NOMO-1 (cell line): ENCODE measurements around the gene PPP1R1B.
A peak's percentile ranks its signal among the peaks of the same experiment; 100 is the strongest.

Experiments used
- DNase-seq, 2 experiments: peaks; one replicate each; lab custom pipeline; 2025; ENCODE audit not compliant: unreplicated experiment in 2 of 2; lab: John Stamatoyannopoulos, UW

PPP1R1B gene

DNA sequence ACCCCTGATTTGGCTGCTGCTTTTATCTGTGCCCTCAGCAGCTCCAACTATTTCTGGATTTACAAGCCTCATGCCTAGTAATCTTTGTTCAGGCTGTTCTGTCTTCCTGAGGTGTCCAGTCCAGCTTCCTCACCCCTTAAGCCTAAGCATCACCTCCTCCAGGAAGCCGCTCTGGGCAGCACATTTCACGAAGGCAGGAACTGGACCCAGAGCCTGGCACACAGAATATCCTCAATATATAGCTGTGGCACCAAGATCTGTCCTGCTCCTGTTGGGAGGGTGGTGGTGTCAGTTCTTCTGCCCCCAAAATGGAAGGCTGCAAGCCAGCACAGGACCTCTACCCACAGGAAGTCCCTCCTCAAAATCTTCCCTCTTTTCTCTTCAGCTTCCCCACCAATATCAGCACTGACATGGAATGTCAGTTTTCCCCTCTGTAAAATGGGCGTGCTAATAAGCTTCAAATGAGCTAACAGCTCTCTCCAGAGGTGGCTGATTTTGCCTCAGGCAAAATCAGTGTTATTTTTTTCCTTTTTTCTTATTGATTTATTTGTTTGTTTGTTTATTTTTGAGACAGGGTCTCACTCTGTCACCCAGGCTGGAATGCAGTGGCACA lies 12.1 kb upstream of the PPP1R1B start:
- no peak for DNase-seq

DNA sequence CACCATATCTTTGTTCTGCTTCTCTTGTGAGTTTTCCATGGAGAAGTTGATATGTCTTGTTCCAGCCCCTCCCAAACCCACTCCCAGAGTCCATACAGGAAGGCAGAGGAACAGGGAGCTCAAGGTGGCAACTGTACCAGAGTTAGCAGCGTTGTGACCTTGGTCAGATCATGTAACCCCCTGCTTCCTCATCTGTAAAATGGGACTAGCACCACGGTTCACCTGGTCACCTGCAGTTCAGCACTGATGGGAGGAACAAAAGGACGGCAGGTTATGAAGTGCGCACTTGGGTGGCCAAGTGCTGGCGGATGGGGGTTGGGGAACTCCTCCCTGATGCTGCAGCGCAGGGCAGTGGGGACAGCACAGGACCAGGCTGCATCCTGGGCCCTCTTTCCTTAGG lies 11.3 kb upstream of the PPP1R1B start:
- DNase-seq: no peak

DNA sequence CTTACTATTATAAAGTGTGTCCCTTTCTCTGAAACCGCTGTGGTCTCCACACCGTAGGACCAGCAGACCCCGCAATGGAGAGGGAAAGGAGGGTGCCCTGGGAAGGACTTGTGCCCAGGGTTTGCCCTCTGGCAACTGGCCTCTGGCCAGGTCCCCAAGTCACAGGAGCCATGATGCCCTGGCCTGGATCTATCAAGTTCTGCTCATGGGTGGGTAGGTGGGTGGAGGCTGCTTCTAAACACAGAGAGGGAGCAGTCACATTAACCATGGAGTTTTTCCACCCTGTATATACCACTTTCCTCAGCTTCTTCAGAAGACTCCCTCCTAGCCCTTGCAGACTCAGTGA lies 9.7 kb upstream of the PPP1R1B start:
- no peak for DNase-seq

DNA sequence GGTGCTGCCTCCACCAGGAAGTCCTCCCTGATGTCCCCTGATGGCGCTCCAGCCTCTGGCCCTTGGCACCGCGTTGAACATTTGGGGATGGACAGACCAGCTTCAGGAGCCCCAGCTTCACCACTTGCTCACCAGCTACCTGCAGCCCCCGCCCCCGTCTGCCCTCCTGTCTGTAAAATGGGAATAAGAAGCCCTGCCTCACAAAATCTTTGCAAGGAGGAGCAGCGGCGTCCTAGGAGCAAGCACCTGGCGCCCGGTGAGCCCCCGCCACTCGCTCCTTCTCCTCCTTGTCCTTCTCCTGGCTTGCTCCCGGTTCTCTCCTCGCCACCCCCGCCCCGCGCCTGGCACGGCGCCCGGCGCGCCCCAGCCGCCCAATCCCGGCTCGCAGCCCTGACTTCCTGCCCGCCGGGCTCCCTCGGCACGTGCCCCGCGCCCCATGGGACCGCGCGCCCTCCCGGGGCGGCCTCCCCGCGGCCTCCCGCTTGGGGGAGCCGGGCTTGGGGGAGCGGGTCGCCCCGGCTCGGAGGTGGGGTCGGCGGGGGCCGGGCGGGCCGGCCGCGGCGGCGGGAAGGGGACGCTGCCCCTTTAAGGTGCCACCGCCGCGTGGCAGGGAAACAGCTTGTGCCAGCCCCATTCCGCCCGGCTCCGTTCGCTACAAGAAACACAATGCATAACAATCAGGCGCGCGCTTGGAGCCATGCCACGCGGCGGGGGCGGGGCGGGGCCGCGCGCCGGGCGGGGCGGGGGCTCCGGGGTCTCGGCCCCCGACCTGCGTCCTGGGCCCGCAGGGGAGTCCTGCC lies 9.1 kb upstream of the PPP1R1B start:
- peak; percentile 36 to 41 for DNase-seq

DNA sequence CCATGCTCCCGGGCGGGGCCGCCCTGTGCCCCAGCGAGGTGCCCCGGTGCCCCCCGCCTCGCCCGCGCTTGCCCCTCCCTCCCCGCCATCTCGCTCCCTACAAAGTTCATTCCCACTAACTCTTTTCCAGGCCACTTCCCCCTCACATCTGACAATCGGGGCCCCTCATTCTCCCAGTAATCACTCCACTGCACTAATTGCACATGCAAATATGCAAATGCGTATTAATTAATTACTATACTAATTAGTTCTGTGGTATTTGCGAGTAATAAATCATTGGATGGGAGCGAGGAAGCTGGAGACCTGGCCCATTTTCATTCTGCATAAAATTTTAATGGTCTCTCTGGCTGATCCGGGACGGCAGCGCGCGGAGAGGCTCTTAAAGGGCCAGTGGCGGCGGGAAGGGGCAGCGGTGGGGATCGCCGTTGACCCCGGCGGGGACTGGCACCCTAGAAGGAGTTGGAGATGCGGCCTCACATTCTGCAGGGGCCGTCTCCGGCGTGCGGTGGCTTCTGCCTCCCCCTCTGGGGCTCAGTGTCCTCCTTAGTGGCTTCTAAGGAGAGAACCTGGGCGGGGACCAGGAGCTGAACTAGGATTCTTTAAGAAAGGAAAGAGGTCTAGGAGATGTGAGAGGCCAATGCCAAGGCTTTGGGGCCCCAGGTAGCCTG lies 8.4 kb upstream of the PPP1R1B start:
- DNase-seq: peak in 1 of 2 experiments; percentile 37

DNA sequence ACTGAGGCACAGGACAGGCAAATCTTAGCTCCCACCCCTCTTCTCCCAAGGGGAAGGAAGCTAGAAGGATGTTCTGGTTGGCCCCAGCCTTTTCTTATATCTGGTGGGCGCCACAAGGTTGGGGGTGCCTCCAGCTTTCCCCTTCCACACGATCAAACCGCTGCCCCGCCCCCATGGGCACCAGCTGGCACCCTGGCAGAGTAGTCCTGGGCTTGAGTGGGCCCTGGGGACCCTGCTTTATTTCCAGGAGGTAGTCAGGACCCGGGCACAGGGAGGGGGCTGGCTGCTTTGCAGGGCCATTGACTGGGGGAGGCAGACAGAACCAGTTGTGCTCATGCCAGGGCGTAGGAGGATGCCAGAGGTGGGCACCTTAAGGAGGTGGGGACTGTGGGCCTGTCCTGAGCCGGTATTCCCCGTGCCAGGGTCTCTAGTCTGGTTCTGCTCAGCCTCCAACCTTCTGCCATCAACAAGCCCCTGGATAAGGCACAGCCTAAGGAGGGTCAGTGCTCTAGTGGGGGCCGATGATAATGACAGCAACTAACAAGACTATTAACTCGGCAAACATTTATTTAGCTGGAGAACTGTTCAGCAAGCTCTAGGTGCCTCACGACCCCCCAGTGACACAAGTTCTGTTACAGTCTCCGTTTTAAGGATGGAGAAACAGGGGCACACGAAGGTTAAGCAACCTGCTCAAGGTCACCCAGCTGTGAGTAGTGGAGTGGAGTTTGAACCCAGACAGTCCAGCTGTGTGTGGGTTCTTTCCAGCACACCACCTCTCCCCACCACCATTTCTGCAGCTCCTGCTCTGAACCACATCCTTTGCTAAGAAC lies 7.6 kb upstream of the PPP1R1B start:
- DNase-seq: no peak

DNA sequence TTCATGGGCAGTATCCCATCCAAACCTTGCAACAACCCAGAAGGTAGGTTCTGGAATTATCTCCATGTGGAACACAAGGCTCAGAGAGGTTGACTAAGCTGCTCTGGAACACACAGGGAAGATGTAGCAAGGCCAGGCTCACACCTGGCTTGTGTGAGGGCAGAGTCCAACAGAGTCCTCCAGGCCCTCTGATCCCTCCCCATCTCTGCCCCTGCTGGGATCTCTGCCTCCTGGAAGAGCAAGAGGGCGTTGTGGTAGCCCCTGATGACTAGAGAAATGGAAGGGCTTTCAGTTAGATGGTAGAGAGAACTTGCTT lies 7.0 kb upstream of the PPP1R1B start:
- DNase-seq: no peak

DNA sequence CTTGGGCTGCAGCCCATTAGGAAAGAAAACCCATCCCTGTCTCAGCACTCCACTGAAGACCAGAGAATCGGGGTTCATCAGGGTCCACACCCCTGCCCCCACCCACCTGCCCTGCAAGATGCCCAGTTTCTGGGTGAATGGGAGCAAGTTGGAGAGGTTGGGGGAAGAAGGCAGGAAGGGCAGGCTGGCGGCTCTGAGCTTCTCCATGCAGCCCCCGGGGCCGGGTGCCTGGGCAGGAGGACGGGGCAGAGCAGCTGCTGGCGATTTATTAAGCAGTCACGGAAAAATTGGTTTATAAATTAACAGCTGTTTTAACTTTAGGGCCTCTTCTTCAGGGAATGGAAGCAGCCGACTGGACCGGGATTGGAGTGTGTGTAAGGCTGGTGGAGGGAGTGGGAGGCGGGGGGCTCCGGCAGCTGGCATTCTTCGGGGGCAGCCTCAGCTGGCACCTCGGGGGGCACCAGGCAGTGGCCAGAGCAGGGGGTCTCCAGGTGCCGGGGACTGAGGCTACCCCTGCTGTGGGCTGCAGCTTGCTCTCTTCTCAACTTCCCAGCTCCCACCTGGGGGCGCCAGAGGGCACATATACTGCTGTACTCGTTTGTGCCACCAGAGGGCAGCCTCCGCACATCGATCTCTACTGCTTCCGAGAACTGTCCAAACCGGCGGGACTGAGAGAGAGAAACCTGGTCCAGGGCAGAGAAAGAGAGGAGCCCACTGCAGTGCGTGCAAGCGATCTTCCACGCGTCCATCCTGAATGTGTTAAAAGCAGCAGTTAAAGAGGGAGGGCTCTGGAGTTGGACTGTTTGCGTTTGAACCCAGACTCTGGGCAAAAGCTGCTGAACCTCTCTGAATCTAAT lies 5.0 kb upstream of the PPP1R1B start:
- peak; percentile 29 to 76 for DNase-seq

DNA sequence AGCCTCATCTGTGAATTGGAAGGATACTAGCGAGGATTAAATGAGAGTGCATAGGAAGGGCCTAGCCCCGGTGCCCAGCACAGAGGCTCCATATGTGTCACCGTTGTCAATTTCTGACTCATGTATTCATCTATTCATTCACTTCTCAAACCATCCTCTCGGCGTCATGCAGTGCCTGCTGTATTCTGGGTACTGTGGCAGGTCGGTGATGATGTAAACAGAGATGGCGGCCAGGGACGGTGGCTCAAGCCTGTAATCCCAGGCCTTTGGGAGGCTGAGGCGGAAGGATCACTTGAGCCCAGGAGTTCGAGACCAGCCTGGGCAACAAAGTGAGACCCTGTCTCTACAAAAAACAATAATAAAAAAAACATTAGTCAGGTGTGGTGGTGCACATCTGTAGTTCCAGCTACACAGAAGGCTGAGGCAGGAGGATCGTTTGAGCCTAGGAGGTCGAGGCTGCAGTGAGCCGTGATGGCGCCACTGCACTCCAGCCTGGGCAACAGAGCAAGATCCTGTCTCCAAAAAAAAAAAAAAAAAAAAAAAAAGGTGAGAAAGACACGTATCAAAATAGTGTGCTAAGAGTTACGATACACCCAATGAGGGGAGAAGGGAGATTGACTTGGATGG lies 4.3 kb upstream of the PPP1R1B start:
- no peak for DNase-seq

DNA sequence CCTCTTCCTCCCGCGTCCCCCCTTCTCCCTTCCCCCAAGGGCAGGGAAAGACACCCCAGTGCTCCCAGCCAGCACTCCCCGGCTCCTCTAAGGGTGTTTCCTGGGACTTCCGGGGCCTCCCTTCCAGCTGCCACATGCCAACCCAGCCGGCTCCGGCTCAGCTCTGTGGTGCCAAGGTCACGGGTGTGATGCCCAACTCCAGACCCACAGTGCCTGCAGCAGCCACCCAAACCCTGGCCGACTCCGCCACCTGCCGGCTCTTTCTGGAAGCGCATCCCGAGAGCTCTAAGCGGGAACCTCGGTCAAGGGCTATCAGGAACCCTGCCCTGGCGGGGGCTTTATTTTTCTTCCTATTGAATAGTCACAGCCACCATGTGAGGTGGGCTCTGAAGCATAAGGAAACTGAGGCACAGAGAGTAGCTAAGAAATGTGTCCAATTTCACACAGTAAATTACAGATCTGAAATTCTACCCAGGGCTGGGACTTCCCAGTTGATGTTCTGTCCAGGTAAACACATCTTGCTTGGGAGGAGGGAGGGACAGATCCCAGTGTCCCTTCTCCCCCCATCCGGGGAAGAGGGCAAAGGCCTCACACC lies 3.3 kb upstream of the PPP1R1B start:
- DNase-seq: peak; percentile 53 to 73

DNA sequence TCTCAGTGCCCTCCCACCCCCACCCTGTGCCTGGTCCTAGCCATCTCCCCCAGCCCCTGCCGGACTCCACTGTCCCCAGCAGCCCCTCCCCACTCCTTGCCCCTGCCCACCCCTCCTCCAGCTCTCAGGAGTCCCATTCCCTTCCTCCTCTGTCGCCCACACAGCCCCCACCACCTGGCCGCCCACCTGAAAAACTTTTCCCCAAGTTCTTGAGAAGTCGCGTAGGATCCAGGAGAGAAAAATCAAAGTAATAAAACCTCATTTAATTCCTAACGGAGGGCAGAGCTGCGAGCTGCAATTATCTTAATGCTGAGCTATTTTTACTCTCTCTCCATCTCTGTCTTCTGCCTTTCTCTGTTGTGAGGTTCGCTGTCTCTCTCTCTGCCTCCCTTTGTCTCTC lies 2.4 kb upstream of the PPP1R1B start:
- no peak for DNase-seq

DNA sequence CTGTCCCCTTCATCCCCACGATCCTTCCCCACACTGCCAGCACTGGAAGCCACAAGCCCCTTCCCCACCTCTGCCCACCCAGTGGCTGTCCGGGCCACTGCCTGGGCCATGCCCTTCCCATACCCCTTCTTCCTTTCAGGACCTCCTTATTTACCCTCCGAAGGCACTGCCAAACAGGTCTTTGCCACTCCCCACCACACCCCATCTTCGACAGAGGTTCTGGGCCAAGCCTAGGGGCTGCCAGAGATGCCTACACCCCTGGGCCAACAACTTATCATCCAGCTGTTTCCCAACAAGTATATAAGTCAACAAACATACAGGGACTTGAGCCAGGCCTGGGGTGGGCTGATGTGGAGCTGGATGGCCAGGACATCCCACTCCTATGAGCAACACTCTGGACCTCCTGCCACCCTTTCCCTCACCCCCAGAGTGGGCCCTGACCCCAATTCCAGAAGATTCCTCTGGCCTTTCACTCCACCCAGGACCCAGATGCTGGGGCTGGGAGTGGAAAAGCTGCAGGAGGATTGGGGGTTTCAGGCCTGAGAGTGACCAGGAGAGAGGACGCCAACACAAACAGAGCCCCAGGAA lies 1.5 kb upstream of the PPP1R1B start:
- DNase-seq: no peak

DNA sequence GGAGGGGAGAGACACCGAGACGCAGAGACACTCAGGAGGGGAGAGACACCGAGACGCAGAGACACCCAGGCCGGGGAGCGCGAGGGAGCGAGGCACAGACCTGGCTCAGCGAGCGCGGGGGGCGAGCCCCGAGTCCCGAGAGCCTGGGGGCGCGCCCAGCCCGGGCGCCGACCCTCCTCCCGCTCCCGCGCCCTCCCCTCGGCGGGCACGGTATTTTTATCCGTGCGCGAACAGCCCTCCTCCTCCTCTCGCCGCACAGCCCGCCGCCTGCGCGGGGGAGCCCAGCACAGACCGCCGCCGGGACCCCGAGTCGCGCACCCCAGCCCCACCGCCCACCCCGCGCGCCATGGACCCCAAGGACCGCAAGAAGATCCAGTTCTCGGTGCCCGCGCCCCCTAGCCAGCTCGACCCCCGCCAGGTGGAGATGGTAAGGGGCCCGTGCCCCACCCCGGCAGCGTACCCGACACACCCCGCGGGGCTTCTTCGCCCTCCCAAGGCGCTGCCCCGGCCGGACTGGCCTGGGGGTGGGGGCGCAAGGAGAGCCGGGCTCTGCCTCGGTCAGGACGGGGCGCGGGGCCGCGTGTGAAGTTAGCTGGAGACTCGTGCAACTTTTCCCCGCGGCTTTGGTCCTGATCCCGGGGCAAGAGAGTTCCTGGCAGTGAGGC lies 427 bp downstream of the PPP1R1B start:
- DNase-seq: no peak

DNA sequence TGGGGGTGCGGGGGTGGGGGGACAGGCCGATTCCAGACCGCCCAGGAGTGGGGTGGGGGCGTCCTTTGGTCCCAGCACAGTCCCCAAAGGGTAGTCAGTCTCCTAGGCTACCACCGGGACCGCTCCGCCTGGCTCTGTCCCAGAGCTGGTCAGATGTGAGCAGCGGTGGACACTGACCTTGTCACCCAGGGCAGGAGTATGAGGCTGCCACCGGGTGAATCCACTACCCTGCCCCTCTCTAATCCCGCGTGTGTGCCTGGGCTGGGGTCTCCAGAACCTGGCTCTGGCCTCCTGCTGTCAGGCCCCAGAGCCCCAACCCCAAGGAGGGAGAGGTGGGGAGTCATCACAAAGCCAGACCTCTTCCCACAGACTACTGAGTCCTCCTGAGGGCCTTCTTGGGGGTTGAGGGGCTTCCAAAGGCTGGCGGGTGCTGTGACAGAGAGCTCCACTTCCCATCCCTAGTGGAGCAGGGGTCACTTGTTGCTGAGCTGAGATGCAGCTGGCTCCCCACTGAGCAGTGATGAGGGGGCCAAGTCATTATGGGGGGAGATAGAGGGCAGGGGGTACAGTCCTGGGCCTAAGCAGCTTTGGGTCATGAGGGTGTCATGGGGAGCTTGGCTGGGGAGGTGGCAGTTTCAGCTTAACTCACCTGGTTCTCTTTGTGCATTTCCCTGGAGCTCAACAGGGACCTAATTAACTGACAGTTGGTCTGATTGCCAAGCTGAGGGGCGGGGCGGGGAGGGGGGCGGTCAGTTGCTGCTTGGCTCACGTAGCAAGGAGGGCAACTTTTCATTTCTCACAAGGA lies 1.2 kb downstream of the PPP1R1B start:
- no peak for DNase-seq

DNA sequence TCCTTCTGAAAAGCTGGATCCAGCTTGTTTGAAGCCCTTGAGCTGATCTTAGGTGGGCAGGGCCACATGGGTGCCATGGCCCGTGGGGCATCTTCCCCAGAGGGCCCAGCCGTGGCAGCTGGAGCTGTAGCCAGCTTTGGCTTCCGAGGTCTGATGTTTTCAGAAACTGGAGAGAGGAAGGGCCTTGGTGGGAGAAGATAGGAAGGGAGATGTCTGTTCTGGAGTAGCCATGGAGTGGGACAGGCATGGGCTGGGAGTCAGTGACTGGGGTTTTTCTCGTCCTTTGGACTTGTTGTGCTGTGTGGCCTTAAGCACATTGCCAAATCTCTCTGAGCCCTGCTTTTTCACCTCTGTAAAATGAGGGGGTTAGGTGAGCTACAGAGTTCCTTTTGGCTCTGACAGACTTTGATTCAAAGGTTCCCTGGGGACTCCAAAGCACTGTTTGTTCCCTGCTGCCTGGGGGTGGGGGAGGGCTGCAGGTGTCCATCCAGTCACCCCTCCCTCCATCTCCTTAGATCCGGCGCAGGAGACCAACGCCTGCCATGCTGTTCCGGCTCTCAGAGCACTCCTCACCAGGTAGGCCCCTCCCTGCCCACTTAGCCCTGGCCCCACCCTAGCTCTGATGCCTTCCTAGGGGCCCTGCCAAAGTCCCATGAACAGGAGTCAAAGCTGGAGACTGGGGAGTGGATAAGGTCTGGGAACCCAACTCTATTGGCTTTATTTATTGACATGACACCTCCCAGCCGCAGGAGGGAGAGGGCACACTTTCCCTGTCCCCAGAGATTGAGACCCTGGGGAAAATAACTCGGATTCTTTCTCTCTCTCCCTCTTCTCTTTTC lies 2.1 kb downstream of the PPP1R1B start:
- no peak for DNase-seq

DNA sequence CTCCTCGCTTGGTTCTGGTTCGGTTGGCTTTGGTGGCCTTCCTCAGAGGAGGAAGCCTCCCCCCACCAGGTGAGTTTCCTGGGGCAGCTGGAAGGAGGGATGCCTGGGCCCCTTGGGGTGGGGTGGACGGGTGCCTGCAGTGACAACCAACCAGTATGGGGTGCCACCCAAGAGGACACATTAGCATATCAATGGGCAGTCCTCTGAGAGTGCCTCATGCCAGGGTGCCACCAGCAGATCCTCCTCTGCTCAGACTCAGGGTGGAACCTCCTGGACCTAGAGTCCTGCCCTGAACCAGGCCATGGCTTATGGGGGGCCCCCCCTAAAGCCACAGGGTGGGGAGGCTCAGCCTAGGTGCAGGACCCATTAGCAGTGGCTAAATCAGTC lies 2.7 kb downstream of the PPP1R1B start:
- no peak for DNase-seq

DNA sequence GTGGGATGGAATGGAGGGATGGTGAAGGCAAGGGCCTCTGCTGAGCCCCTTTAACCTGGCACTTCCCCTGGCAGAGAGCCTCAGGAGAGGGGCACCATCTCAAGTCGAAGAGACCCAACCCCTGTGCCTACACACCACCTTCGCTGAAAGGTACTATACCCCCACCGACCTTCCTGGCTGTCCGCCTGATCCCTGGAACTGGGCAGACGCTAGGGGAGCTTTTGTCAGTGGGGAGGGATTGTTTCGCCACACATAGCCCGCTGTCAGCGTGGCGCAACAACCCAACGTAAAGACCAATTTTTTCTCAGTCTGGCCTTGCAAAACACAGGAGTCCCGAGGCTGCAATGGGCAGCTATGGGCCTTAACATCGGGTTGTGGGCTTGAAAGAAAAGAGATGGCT lies 3.1 kb downstream of the PPP1R1B start:
- peak; percentile 88 to 89 for DNase-seq
